ENCODE results near the gene IL17RD. TPM values are rescaled to one million over a fixed set of nuclear protein-coding genes. Genes with fewer than 3 reads are reported as not detected.

The IL17RD gene
- polyA plus RNA-seq, 3 donors = not detected

GRCh38 chr3:57082481-57082880 is 82.7 kb downstream of the IL17RD start:
- Histone ChIP-seq H3K4me2 (replicated peaks; ENCODE audit: extremely low read depth, low read length, poor library complexity, severe bottlenecking) (no peak overlapping the region), H3K27me3 (ENCODE audit: control insufficient read depth in 2 of 2, insufficient read depth in 2 of 2, low read length in 2 of 2) (peaks cover 8 to 37% of the 10 kb centered on the region in 2 donors), H2AFZ (ENCODE audit: insufficient read depth, low read depth, low read length, poor library complexity, severe bottlenecking) (no peak overlapping the region), H3K4me3 (replicated peaks in 1 of 3; ENCODE audit: low read depth in 2 of 3, low read length in 3 of 3) (no peak overlapping the region), H4K20me1 (ENCODE audit: insufficient read depth, low read length) (no peaks in the 10 kb centered on the region), H3K36me3 (replicated peaks in 1 of 2; ENCODE audit: control insufficient read depth in 1 of 2, insufficient read depth in 2 of 2, low read length in 2 of 2) (no peaks in the 10 kb centered on the region), H3K27ac (ENCODE audit: low read depth in 1 of 2, low read length in 2 of 2) (no peak overlapping the region), H3K9me3 (replicated peaks in 1 of 2; ENCODE audit: control insufficient read depth in 1 of 2, insufficient read depth in 1 of 2, low read length in 2 of 2) (no peaks in the 10 kb centered on the region), H3K9ac (ENCODE audit: insufficient read depth, low read length, poor library complexity, severe bottlenecking) (no peak overlapping the region), H3K4me1 (ENCODE audit: control insufficient read depth in 1 of 2, insufficient read depth in 2 of 2, low read length in 2 of 2) (peaks cover 9 to 15% of the 10 kb centered on the region in 2 donors), H3K79me2 (ENCODE audit: insufficient read depth, low read length) (no peaks in the 10 kb centered on the region)
- no peak for DNase-seq
- H3K27ac Mint-ChIP-seq = no peak overlapping the region
- peaks cover 12% of the 10 kb centered on the region for H3K4me1 Mint-ChIP-seq
- TF ChIP-seq CTCF (IDR thresholded peaks at IDR 0.05) = no peak
- H3K36me3 Mint-ChIP-seq = peaks cover 0 to 1% of the 10 kb centered on the region in 2 donors
- H3K4me3 Mint-ChIP-seq = no peak overlapping the region
- intact Hi-C loops (cut with micrococcal nuclease) = loop anchor here (10.0 kb wide), 2 partner anchors 48 to 398 kb away; partner anchors contain the start of gene TASOR (in 1 of the 2)
- no CpG with 5 or more reads among the region's 6 CpGs for WGBS (ENCODE audit: insufficient coverage)
- peaks cover 31 to 39% (median 36%) of the 10 kb centered on the region in 3 donors for H3K27me3 Mint-ChIP-seq (ENCODE audit: low read depth in 3 of 3)
- peaks cover 0 to 5% (median 2%) of the 10 kb centered on the region in 7 donors for H3K9me3 Mint-ChIP-seq

GRCh38 chr3:57081173-57081572 is 84.0 kb downstream of the IL17RD start:
- H3K27ac Mint-ChIP-seq = peak overlapping the region in 1 of 7 donors; percentile 54
- H3K4me1 ChIP-seq (ENCODE audit: control insufficient read depth in 1 of 2, insufficient read depth in 2 of 2, low read length in 2 of 2) = peaks cover 9 to 15% of the 10 kb centered on the region in 2 donors
- WGBS (ENCODE audit: insufficient coverage) = 60% methylated on average over 1 of the region's 3 CpGs
- H3K4me2 ChIP-seq (replicated peaks; ENCODE audit: extremely low read depth, low read length, poor library complexity, severe bottlenecking) = no peak overlapping the region
- peaks cover 12% of the 10 kb centered on the region for H3K4me1 Mint-ChIP-seq
- H3K36me3 ChIP-seq (replicated peaks in 1 of 2; ENCODE audit: control insufficient read depth in 1 of 2, insufficient read depth in 2 of 2, low read length in 2 of 2) = no peaks in the 10 kb centered on the region
- no peak for TF ChIP-seq CTCF (IDR thresholded peaks at IDR 0.05)
- intact Hi-C loops (cut with micrococcal nuclease) = loop anchor here (10.0 kb wide), 2 partner anchors 46 to 396 kb away; partner anchors contain the start of gene TASOR (in 1 of the 2)
- no peaks in the 10 kb centered on the region for H3K9me3 ChIP-seq (replicated peaks in 1 of 2; ENCODE audit: control insufficient read depth in 1 of 2, insufficient read depth in 1 of 2, low read length in 2 of 2)
- no peaks in the 10 kb centered on the region for H4K20me1 ChIP-seq (ENCODE audit: insufficient read depth, low read length)
- peaks cover 0 to 6% (median 2%) of the 10 kb centered on the region in 7 donors for H3K9me3 Mint-ChIP-seq
- peaks cover 0 to 1% of the 10 kb centered on the region in 2 donors for H3K36me3 Mint-ChIP-seq
- no peak overlapping the region for H3K9ac ChIP-seq (ENCODE audit: insufficient read depth, low read length, poor library complexity, severe bottlenecking)
- peak overlapping the region in 1 of 2 donors; percentile 23 for H3K4me3 Mint-ChIP-seq
- no peak overlapping the region for H3K27ac ChIP-seq (ENCODE audit: low read depth in 1 of 2, low read length in 2 of 2)
- no peak overlapping the region for H2AFZ ChIP-seq (ENCODE audit: insufficient read depth, low read depth, low read length, poor library complexity, severe bottlenecking)
- no peak for DNase-seq
- no peak overlapping the region for H3K4me3 ChIP-seq (replicated peaks in 1 of 3; ENCODE audit: low read depth in 2 of 3, low read length in 3 of 3)
- H3K27me3 Mint-ChIP-seq (ENCODE audit: low read depth in 3 of 3) = peaks cover 43 to 49% (median 48%) of the 10 kb centered on the region in 3 donors
- H3K27me3 ChIP-seq (ENCODE audit: control insufficient read depth in 2 of 2, insufficient read depth in 2 of 2, low read length in 2 of 2) = peaks cover 17 to 48% of the 10 kb centered on the region in 2 donors
- H3K79me2 ChIP-seq (ENCODE audit: insufficient read depth, low read length) = no peaks in the 10 kb centered on the region

Data from CD14-positive monocyte (primary cell).